IMR-90 (cell line): ENCODE results near the gene ROR2. TPM values are rescaled to one million over a fixed set of nuclear protein-coding genes. Genes with fewer than 3 reads are reported as not detected.

ENCODE experiments used
- FOS ChIP-seq: fragments of 150-350 bp; IDR thresholded peaks from 2 replicates; pipeline ENCODE4 v1.6.1; 2016; ENCODE audit warnings: low read depth, low read length
- microRNA-seq, 2 experiments: library from miRNA; stranded (forward) in 1 of 2; unstranded in 1 of 2; fragments of 10-50 nt in 1 of 2; fragments of <30 nt in 1 of 2; gene quantifications in 1 of 2; microRNA quantifications in 1 of 2; one replicate each; pipeline versions ENCODE3 to v1.1.0; 2013 to 2020; ENCODE audit not compliant: insufficient read depth in 1 of 2, insufficient read length in 1 of 2, unreplicated experiment in 1 of 2
- polyA plus RNA-seq, 3 experiments: library from polyadenylated mRNA; depleted of rRNA; stranded (reverse); fragments of >200 nt; gene quantifications; 2 replicates each; pipeline ENCODE4 v1.2.3, GENCODE V29; 2012; ENCODE audit warnings: low replicate concordance in 1 of 3
- small RNA-seq, 5 experiments: library from RNA; depleted of rRNA; stranded (forward); fragments of <200 nt; gene quantifications; one replicate each; pipeline ENCODE3, GENCODE V24; 2012
- total RNA-seq: library from RNA; depleted of rRNA; stranded (reverse); fragments of >200 nt; gene quantifications from 2 replicates; pipeline ENCODE4 v1.2.3, GENCODE V29; 2012; rRNA removed

The ROR2 gene
- total and polyA plus RNA-seq, 2 of the 4 experiments (the other 2 are of a cell fraction) = 2.3 to 4.8 TPM

- TF ChIP-seq FOS = peak; percentile 77
These were observed 434.8 kb downstream of the ROR2 start (continued) for GRCh38 chr9:91515074-91515687.

Small RNA genes lying within 50 kb of the gene (microRNA-seq; reads per million reads assigned to microRNA genes)
- gene MIR3910-1 (ENCODE audit: insufficient read depth in 1 of 2, insufficient read length in 1 of 2, unreplicated experiment in 1 of 2) (0 reads per million in 2 experiments), gene MIR3910-2 (ENCODE audit: unreplicated experiment) (not detected)

Small RNA genes lying within 50 kb of the gene (small RNA-seq; reads per million reads assigned to genes)
- gene MIR3910-1 = 0 reads per million in 5 experiments

Other genes starting within 250 kb of the ROR2 start
- 92.7 and 95.8 TPM in 2 replicates for gene SPTLC1, start 165.2 kb upstream of the ROR2 start, total RNA-seq
- gene SPTLC1, start 165.2 kb upstream of the ROR2 start, polyA plus RNA-seq (2012; rRNA removed) = 59.9 and 65.7 TPM in 2 replicates